ENCODE results near the gene DNAJB4. TPM values are rescaled to one million over a fixed set of nuclear protein-coding genes. Genes with fewer than 3 reads are reported as not detected.

DNAJB4 gene
- total and polyA plus RNA-seq, 2 of the 13 experiments (the other 11 are each of a cell fraction or from before 2014, with no cell fraction given): 4.4 to 18.6 TPM

DNA sequence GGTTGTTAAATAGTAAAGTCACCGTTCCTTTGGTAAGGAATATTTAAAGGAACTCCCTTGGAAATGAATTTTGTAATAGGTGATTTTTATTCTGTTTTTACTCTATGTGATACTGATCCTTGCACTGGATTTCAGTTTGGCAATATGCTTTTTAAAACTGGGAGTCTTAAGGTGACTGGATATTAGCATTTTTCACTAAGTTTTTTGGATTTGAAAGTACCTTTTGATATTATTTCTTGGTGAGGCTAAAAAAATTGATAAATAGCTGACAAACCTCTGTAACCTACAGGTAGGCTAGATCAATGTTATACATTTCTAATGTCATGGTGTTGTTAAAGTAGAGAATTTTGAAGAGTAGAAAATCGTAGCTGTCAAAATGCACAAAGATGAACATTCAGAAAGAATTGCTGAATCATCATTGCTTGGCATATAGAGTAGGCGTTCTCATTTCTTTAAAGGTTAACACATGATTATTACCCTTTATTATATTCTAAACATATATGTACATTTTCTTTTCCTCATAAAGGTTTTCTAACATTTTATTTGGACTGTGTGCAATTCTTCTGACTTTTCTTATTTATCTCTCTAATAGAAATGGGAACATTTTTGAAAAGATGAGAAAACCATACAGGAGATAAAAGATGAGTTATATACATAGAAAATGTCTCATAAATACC is 1.5 kb upstream of the DNAJB4 start (continued):
- TF ChIP-seq, protein P1, sequence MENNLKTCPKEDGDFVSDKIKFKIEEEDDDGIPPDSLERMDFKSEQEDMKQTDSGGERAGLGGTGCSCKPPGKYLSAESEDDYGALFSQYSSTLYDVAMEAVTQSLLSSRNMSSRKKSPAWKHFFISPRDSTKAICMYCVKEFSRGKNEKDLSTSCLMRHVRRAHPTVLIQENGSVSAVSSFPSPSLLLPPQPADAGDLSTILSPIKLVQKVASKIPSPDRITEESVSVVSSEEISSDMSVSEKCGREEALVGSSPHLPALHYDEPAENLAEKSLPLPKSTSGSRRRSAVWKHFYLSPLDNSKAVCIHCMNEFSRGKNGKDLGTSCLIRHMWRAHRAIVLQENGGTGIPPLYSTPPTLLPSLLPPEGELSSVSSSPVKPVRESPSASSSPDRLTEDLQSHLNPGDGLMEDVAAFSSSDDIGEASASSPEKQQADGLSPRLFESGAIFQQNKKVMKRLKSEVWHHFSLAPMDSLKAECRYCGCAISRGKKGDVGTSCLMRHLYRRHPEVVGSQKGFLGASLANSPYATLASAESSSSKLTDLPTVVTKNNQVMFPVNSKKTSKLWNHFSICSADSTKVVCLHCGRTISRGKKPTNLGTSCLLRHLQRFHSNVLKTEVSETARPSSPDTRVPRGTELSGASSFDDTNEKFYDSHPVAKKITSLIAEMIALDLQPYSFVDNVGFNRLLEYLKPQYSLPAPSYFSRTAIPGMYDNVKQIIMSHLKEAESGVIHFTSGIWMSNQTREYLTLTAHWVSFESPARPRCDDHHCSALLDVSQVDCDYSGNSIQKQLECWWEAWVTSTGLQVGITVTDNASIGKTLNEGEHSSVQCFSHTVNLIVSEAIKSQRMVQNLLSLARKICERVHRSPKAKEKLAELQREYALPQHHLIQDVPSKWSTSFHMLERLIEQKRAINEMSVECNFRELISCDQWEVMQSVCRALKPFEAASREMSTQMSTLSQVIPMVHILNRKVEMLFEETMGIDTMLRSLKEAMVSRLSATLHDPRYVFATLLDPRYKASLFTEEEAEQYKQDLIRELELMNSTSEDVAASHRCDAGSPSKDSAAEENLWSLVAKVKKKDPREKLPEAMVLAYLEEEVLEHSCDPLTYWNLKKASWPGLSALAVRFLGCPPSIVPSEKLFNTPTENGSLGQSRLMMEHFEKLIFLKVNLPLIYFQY (CRISPR knock-in tag; IDR thresholded peaks at IDR 0.05; ENCODE audit: borderline replicate concordance): no peak
- no peak for TF ChIP-seq ZMAT3 (CRISPR knock-in tag; conservative IDR thresholded peaks at IDR 0.05)
- TF ChIP-seq ZNF235 (CRISPR knock-in tag; IDR thresholded peaks at IDR 0.05; ENCODE audit: borderline replicate concordance): no peak
- TF ChIP-seq CBFB (CRISPR knock-in tag; IDR thresholded peaks at IDR 0.05): no peak
- TF ChIP-seq KLF11 (CRISPR knock-in tag; IDR thresholded peaks at IDR 0.05): no peak
- no peak for TF ChIP-seq TFDP1 (CRISPR knock-in tag; IDR thresholded peaks at IDR 0.05; ENCODE audit: borderline replicate concordance)
- TF ChIP-seq NFE2L2 (IDR thresholded peaks at IDR 0.05; ENCODE audit: low read length): peak; percentile 91
- no peak for TF ChIP-seq MXD1 (CRISPR knock-in tag; IDR thresholded peaks at IDR 0.05)
- TF ChIP-seq, protein P2, sequence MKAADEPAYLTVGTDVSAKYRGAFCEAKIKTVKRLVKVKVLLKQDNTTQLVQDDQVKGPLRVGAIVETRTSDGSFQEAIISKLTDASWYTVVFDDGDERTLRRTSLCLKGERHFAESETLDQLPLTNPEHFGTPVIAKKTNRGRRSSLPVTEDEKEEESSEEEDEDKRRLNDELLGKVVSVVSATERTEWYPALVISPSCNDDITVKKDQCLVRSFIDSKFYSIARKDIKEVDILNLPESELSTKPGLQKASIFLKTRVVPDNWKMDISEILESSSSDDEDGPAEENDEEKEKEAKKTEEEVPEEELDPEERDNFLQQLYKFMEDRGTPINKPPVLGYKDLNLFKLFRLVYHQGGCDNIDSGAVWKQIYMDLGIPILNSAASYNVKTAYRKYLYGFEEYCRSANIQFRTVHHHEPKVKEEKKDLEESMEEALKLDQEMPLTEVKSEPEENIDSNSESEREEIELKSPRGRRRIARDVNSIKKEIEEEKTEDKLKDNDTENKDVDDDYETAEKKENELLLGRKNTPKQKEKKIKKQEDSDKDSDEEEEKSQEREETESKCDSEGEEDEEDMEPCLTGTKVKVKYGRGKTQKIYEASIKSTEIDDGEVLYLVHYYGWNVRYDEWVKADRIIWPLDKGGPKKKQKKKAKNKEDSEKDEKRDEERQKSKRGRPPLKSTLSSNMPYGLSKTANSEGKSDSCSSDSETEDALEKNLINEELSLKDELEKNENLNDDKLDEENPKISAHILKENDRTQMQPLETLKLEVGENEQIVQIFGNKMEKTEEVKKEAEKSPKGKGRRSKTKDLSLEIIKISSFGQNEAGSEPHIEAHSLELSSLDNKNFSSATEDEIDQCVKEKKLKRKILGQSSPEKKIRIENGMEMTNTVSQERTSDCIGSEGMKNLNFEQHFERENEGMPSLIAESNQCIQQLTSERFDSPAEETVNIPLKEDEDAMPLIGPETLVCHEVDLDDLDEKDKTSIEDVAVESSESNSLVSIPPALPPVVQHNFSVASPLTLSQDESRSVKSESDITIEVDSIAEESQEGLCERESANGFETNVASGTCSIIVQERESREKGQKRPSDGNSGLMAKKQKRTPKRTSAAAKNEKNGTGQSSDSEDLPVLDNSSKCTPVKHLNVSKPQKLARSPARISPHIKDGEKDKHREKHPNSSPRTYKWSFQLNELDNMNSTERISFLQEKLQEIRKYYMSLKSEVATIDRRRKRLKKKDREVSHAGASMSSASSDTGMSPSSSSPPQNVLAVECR (CRISPR knock-in tag; IDR thresholded peaks at IDR 0.05; ENCODE audit: borderline replicate concordance): no peak
- TF ChIP-seq, protein P3, sequence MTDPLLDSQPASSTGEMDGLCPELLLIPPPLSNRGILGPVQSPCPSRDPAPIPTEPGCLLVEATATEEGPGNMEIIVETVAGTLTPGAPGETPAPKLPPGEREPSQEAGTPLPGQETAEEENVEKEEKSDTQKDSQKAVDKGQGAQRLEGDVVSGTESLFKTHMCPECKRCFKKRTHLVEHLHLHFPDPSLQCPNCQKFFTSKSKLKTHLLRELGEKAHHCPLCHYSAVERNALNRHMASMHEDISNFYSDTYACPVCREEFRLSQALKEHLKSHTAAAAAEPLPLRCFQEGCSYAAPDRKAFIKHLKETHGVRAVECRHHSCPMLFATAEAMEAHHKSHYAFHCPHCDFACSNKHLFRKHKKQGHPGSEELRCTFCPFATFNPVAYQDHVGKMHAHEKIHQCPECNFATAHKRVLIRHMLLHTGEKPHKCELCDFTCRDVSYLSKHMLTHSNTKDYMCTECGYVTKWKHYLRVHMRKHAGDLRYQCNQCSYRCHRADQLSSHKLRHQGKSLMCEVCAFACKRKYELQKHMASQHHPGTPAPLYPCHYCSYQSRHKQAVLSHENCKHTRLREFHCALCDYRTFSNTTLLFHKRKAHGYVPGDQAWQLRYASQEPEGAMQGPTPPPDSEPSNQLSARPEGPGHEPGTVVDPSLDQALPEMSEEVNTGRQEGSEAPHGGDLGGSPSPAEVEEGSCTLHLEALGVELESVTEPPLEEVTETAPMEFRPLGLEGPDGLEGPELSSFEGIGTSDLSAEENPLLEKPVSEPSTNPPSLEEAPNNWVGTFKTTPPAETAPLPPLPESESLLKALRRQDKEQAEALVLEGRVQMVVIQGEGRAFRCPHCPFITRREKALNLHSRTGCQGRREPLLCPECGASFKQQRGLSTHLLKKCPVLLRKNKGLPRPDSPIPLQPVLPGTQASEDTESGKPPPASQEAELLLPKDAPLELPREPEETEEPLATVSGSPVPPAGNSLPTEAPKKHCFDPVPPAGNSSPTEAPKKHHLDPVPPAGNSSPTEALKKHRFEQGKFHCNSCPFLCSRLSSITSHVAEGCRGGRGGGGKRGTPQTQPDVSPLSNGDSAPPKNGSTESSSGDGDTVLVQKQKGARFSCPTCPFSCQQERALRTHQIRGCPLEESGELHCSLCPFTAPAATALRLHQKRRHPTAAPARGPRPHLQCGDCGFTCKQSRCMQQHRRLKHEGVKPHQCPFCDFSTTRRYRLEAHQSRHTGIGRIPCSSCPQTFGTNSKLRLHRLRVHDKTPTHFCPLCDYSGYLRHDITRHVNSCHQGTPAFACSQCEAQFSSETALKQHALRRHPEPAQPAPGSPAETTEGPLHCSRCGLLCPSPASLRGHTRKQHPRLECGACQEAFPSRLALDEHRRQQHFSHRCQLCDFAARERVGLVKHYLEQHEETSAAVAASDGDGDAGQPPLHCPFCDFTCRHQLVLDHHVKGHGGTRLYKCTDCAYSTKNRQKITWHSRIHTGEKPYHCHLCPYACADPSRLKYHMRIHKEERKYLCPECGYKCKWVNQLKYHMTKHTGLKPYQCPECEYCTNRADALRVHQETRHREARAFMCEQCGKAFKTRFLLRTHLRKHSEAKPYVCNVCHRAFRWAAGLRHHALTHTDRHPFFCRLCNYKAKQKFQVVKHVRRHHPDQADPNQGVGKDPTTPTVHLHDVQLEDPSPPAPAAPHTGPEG (CRISPR knock-in tag; IDR thresholded peaks at IDR 0.05): no peak
- no peak for TF ChIP-seq KMT2B (CRISPR knock-in tag; IDR thresholded peaks at IDR 0.05)
- no peak for TF ChIP-seq ZFAT (CRISPR knock-in tag; conservative IDR thresholded peaks at IDR 0.05)
- TF ChIP-seq ATRX (CRISPR knock-in tag; IDR thresholded peaks at IDR 0.05; ENCODE audit: borderline replicate concordance): no peak
